Smooth muscle cell (in vitro differentiated cells): ENCODE data around the gene MOB3B. TPM values are rescaled to one million over a fixed set of nuclear protein-coding genes. Genes with fewer than 3 reads are reported as not detected.
A peak's percentile ranks its signal among the peaks of the same experiment; 100 is the strongest.

ENCODE experiments used
- DNase-seq: peaks from one replicate; lab custom pipeline; 2025; ENCODE audit not compliant: unreplicated experiment; lab: John Stamatoyannopoulos, UW
- H2AFZ ChIP-seq: fragments of 200-600 bp; sonication (generic); 2 replicates; pipeline ENCODE4 v1.6.0; 2016; ENCODE audit warnings: antibody characterized with exemption, low read depth, mild to moderate bottlenecking
- H3F3A ChIP-seq: fragments of 200-600 bp; sonication (generic); 2 replicates; pipeline ENCODE4 v1.6.0; 2017; ENCODE audit warnings: antibody characterized with exemption, low read depth
- H3K27ac ChIP-seq: fragments of 200-600 bp; sonication (generic); 2 replicates; pipeline ENCODE4 v1.5.1; 2016; ENCODE audit warnings: low read depth, mild to moderate bottlenecking
- H3K27me3 ChIP-seq: fragments of 200-600 bp; sonication (generic); 2 replicates; pipeline ENCODE4 v1.6.1; 2016; ENCODE audit warnings: low read depth, mild to moderate bottlenecking
- H3K36me3 ChIP-seq: fragments of 200-600 bp; sonication (generic); 2 replicates; pipeline ENCODE4 v1.5.1; 2016; ENCODE audit warnings: low read depth
- H3K4me1 ChIP-seq: fragments of 200-600 bp; sonication (generic); 2 replicates; pipeline ENCODE4 v1.5.1; 2016; ENCODE audit warnings: low read depth
- H3K4me2 ChIP-seq: fragments of 200-600 bp; sonication (generic); 2 replicates; pipeline ENCODE4 v1.6.0; 2016; ENCODE audit warnings: mild to moderate bottlenecking
- H3K4me3 ChIP-seq: fragments of 200-600 bp; sonication (generic); 2 replicates; pipeline ENCODE4 v1.5.1; 2016; ENCODE audit warnings: mild to moderate bottlenecking
- H3K79me2 ChIP-seq: fragments of 200-600 bp; sonication (generic); 2 replicates; pipeline ENCODE4 v1.6.0; 2016; ENCODE audit warnings: low read depth, mild to moderate bottlenecking
- H3K9ac ChIP-seq: fragments of 200-600 bp; sonication (generic); 2 replicates; pipeline ENCODE4 v1.6.0; 2016; ENCODE audit warnings: low read depth
- H3K9me3 ChIP-seq: fragments of 200-600 bp; sonication (generic); replicated peaks from 2 replicates; pipeline ENCODE4 v1.5.1; 2016; ENCODE audit warnings: low read depth
- H4K20me1 ChIP-seq: fragments of 200-600 bp; sonication (generic); 2 replicates; pipeline ENCODE4 v1.6.0; 2016; ENCODE audit warnings: low read depth
- CTCF ChIP-seq: fragments of 200-600 bp; sonication (generic); IDR thresholded peaks from 2 replicates; pipeline ENCODE4 v1.5.1; 2017; ENCODE audit warnings: borderline replicate concordance, mild to moderate bottlenecking, antibody characterized with exemption; ENCODE audit not compliant: insufficient read depth, poor library complexity, severe bottlenecking
- WGBS: methylation state at CpG from one replicate; pipeline ENCODE4 v1.1.7; 2016; ENCODE audit warnings: low lambda C conversion rate; 5-methylcytosine and 5-hydroxymethylcytosine counted together
- polyA plus RNA-seq: library from polyadenylated mRNA; unstranded; fragments of >200 nt; fragmentation: Nextera tagmentation; extraction: Ambion mirVana; gene quantifications from 2 replicates; pipeline ENCODE4 v1.2.1, GENCODE V29; 2016
- total RNA-seq: library from RNA; depleted of rRNA; stranded (reverse); fragments of >200 nt; gene quantifications from 2 replicates; pipeline ENCODE4 v1.2.3, GENCODE V29; 2014

Gene MOB3B
- total and polyA plus RNA-seq, 2 experiments from 2014 or later: 1.7 to 5.8 TPM

GRCh38 chr9:27333241-27334052, 196.2 kb downstream of the MOB3B start:
- Histone ChIP-seq H3K79me2 (no peaks in the 10 kb centered on the region), H3F3A (no peaks in the 10 kb centered on the region), H3K4me3 (no peak overlapping the region), H3K36me3 (no peaks in the 10 kb centered on the region), H3K27ac (no peak overlapping the region), H3K9me3 (no peaks in the 10 kb centered on the region), H4K20me1 (no peaks in the 10 kb centered on the region), H3K4me2 (no peak overlapping the region), H3K9ac (no peak overlapping the region), H3K4me1 (peaks cover 12% of the 10 kb centered on the region), H3K27me3 (no peaks in the 10 kb centered on the region), H2AFZ (peak overlapping the region; percentile 25)
- 25% methylated on average over 7 of the region's 7 CpGs for WGBS
- peak; percentile 11 for DNase-seq
- peak; percentile 85 for TF ChIP-seq CTCF

- no peak overlapping the region for H2AFZ ChIP-seq
- H3K4me2 ChIP-seq: no peak overlapping the region
- H3K79me2 ChIP-seq: no peaks in the 10 kb centered on the region
- DNase-seq: no peak
- WGBS: 92% methylated on average over 4 of the region's 4 CpGs
- H3K9ac ChIP-seq: no peak overlapping the region
- TF ChIP-seq CTCF: no peak
- H3K4me1 ChIP-seq: peaks cover 12% of the 10 kb centered on the region
- no peaks in the 10 kb centered on the region for H3K36me3 ChIP-seq
- H3K27me3 ChIP-seq: no peaks in the 10 kb centered on the region
- no peaks in the 10 kb centered on the region for H3F3A ChIP-seq
- H3K9me3 ChIP-seq: no peaks in the 10 kb centered on the region
- no peaks in the 10 kb centered on the region for H4K20me1 ChIP-seq
- no peak overlapping the region for H3K4me3 ChIP-seq
- H3K27ac ChIP-seq: no peak overlapping the region
Observed at GRCh38 chr9:27331393-27331792, 198.2 kb downstream of the MOB3B start.

GRCh38 chr9:27329291-27329690, 200.3 kb downstream of the MOB3B start:
- 92% methylated on average over 9 of the region's 9 CpGs for WGBS
- no peaks in the 10 kb centered on the region for H4K20me1 ChIP-seq
- TF ChIP-seq CTCF: no peak
- no peaks in the 10 kb centered on the region for H3K9me3 ChIP-seq
- no peaks in the 10 kb centered on the region for H3K79me2 ChIP-seq
- H3K9ac ChIP-seq: no peak overlapping the region
- H3K4me1 ChIP-seq: peaks cover 10% of the 10 kb centered on the region
- no peak overlapping the region for H3K4me2 ChIP-seq
- H2AFZ ChIP-seq: no peak overlapping the region
- H3K27me3 ChIP-seq: no peaks in the 10 kb centered on the region
- DNase-seq: no peak
- no peaks in the 10 kb centered on the region for H3K36me3 ChIP-seq
- no peak overlapping the region for H3K4me3 ChIP-seq
- H3F3A ChIP-seq: no peaks in the 10 kb centered on the region
- no peak overlapping the region for H3K27ac ChIP-seq

DNA sequence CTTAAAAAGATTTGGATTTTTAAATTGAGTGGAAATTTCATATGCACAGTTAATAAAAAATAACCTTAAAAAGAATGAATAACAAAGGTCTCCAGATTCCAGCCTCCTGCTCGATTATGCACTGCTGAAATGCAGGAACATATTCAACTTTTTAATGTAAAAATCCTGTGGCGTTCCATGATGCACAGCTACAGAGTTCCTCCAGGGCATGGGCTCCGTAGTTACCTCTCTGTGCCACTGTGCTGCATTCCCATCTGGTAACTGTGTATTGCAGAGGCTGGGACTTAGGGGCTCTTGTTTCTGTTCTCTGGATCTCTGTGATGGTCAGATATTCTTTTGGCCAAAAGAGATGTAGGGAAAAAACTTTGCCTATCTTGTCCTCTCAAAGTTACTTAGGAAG, 201.1 kb downstream of the MOB3B start:
- no peak overlapping the region for H3K4me2 ChIP-seq
- peaks cover 2% of the 10 kb centered on the region for H3K4me1 ChIP-seq
- TF ChIP-seq CTCF: no peak
- H3K9ac ChIP-seq: no peak overlapping the region
- no peaks in the 10 kb centered on the region for H3K9me3 ChIP-seq
- H3K79me2 ChIP-seq: no peaks in the 10 kb centered on the region
- no peak overlapping the region for H3K27ac ChIP-seq
- H2AFZ ChIP-seq: no peak overlapping the region
- H3K4me3 ChIP-seq: no peak overlapping the region
- WGBS: 81% methylated on average over 3 of the region's 3 CpGs
- no peak for DNase-seq
- no peaks in the 10 kb centered on the region for H3F3A ChIP-seq
- H4K20me1 ChIP-seq: no peaks in the 10 kb centered on the region
- no peaks in the 10 kb centered on the region for H3K27me3 ChIP-seq
- H3K36me3 ChIP-seq: no peaks in the 10 kb centered on the region
